CD14-positive monocyte (primary cell): ENCODE data around the gene CDKAL1. TPM values are rescaled to one million over a fixed set of nuclear protein-coding genes. Genes with fewer than 3 reads are reported as not detected.

ENCODE experiments used
- DNase-seq, 3 donors: peaks; one replicate each; pipeline ENCODE4 v3.0.0-alpha.2; 2011 to 2022
- H2AFZ ChIP-seq: 2 replicates; pipeline ENCODE4 v1.6.0; 2012; ENCODE audit warnings: mild to moderate bottlenecking, low read depth, low read length, inconsistent platforms; ENCODE audit not compliant: insufficient read depth, poor library complexity, severe bottlenecking
- H3K27ac ChIP-seq, 2 donors: 1 replicate in 1 of 2; 2 replicates in 1 of 2; pipeline ENCODE4 v1.5.1; 2012 to 2013; ENCODE audit warnings: low read length in 2 of 2, control low read depth in 1 of 2, inconsistent platforms in 1 of 2, low read depth in 1 of 2, mild to moderate bottlenecking in 1 of 2
- H3K27me3 ChIP-seq, 2 donors: one replicate each; pipeline versions ENCODE4 v1.6.0 to v1.6.1; 2011 to 2013; ENCODE audit warnings: low read length in 2 of 2; ENCODE audit not compliant: control insufficient read depth in 2 of 2, insufficient read depth in 2 of 2
- H3K36me3 ChIP-seq, 2 donors: replicated peaks in 1 of 2; 1 replicate in 1 of 2; 2 replicates in 1 of 2; pipeline versions ENCODE4 v1.5.1 to v1.6.1; 2012 to 2013; ENCODE audit warnings: low read length in 2 of 2, control low read depth in 1 of 2, inconsistent platforms in 1 of 2, mild to moderate bottlenecking in 1 of 2; ENCODE audit not compliant: insufficient read depth in 2 of 2, control insufficient read depth in 1 of 2
- H3K4me1 ChIP-seq, 2 donors: 1 replicate in 1 of 2; 2 replicates in 1 of 2; pipeline versions ENCODE4 v1.5.1 to v1.6.1; 2012 to 2013; ENCODE audit warnings: low read length in 2 of 2, control low read depth in 1 of 2, inconsistent platforms in 1 of 2, mild to moderate bottlenecking in 1 of 2, moderate library complexity in 1 of 2; ENCODE audit not compliant: insufficient read depth in 2 of 2, control insufficient read depth in 1 of 2
- H3K4me2 ChIP-seq: replicated peaks from 2 replicates; pipeline ENCODE3; 2012; ENCODE audit warnings: low read length, moderate library complexity, mild to moderate bottlenecking; ENCODE audit not compliant: poor library complexity, severe bottlenecking; ENCODE audit errors: extremely low read depth
- H3K4me3 ChIP-seq, 3 experiments: fragments of 200-600 bp in 1 of 3; sonication (generic) in 1 of 3; replicated peaks in 1 of 3; 1 replicate in 2 of 3; 2 replicates in 1 of 3; pipeline ENCODE4 v1.5.1; 2011 to 2013; ENCODE audit warnings: low read length in 3 of 3, mild to moderate bottlenecking in 3 of 3, control low read depth in 2 of 3, low read depth in 2 of 3, inconsistent platforms in 1 of 3, moderate library complexity in 1 of 3
- H3K79me2 ChIP-seq: 2 replicates; pipeline ENCODE4 v1.6.0; 2012; ENCODE audit warnings: mild to moderate bottlenecking, control low read depth, inconsistent platforms, low read length, moderate library complexity; ENCODE audit not compliant: insufficient read depth
- H3K9ac ChIP-seq: 2 replicates; pipeline ENCODE4 v1.6.0; 2017; ENCODE audit warnings: low read length, mild to moderate bottlenecking; ENCODE audit not compliant: insufficient read depth, poor library complexity, severe bottlenecking
- H3K9me3 ChIP-seq, 2 donors: replicated peaks in 1 of 2; 1 replicate in 1 of 2; 2 replicates in 1 of 2; pipeline versions ENCODE4 v1.5.1 to v1.6.1; 2012 to 2013; ENCODE audit warnings: low read length in 2 of 2, control low read depth in 1 of 2; ENCODE audit not compliant: control insufficient read depth in 1 of 2, insufficient read depth in 1 of 2
- H4K20me1 ChIP-seq: 2 replicates; pipeline ENCODE4 v1.6.0; 2012; ENCODE audit warnings: mild to moderate bottlenecking, low read length, control low read depth, moderate library complexity; ENCODE audit not compliant: insufficient read depth
- H3K27ac Mint-ChIP-seq, 7 donors: one replicate each; pipeline ENCODE4 v1.8.0; 2020; ENCODE audit warnings: mild to moderate bottlenecking in 7 of 7, mixed read lengths in 7 of 7, moderate library complexity in 6 of 7, inconsistent platforms in 2 of 7
- H3K27me3 Mint-ChIP-seq, 3 donors: one replicate each; pipeline ENCODE4 v1.8.0; 2021 to 2022; ENCODE audit warnings: low read depth in 3 of 3, mild to moderate bottlenecking in 3 of 3, mixed read lengths in 3 of 3, moderate library complexity in 3 of 3, inconsistent platforms in 1 of 3
- H3K36me3 Mint-ChIP-seq, 2 donors: one replicate each; pipeline ENCODE4 v1.8.0; 2020; ENCODE audit warnings: mixed read lengths in 2 of 2, inconsistent platforms in 1 of 2, mild to moderate bottlenecking in 1 of 2
- H3K4me1 Mint-ChIP-seq: one replicate; pipeline ENCODE4 v1.8.0; 2020; ENCODE audit warnings: mild to moderate bottlenecking, mixed read lengths
- H3K4me3 Mint-ChIP-seq, 2 donors: one replicate each; pipeline ENCODE4 v1.8.0; 2020; ENCODE audit warnings: mild to moderate bottlenecking in 2 of 2, mixed read lengths in 2 of 2, moderate library complexity in 1 of 2
- H3K9me3 Mint-ChIP-seq, 7 donors: one replicate each; pipeline ENCODE4 v1.8.0; 2020 to 2022; ENCODE audit warnings: mixed read lengths in 7 of 7, mild to moderate bottlenecking in 6 of 7, moderate library complexity in 6 of 7, inconsistent platforms in 2 of 7
- CTCF ChIP-seq: fragments of 200-600 bp; IDR thresholded peaks from one replicate; pipeline ENCODE4 v1.8.0; 2022; ENCODE audit warnings: antibody characterized with exemption, mild to moderate bottlenecking
- WGBS: methylation state at CpG from one replicate; pipeline ENCODE4 v1.1.5; 2013; ENCODE audit warnings: missing lambda C conversion rate; ENCODE audit not compliant: insufficient coverage; 5-methylcytosine and 5-hydroxymethylcytosine counted together
- intact Hi-C, 2 donors: fragments of 100-400 bp; cut with micrococcal nuclease; formaldehyde crosslinking; loops; one replicate each; pipeline versions ENCODE4 v1.15.0 to v1.15.1; 2023
- polyA plus RNA-seq, 3 donors: library from polyadenylated mRNA; depleted of rRNA in 1 of 3; unstranded in 2 of 3; stranded (reverse) in 1 of 3; fragments of 300-500 nt in 2 of 3; fragments of >200 nt in 1 of 3; fragmentation: Illumina TruSeq in 2 of 3; gene quantifications; 1 replicate in 2 of 3; 2 replicates in 1 of 3; pipeline ENCODE4 v1.2.3, GENCODE V29; 2012 to 2021

CDKAL1 gene
- polyA plus RNA-seq, 3 donors: 3.2 to 12.4 (median 8.3) TPM

GRCh38 chr6:20706939-20707485, 172.8 kb downstream of the CDKAL1 start:
- no CpG with 5 or more reads among the region's 2 CpGs for WGBS
- Histone ChIP-seq H3K36me3 (no peaks in the 10 kb centered on the region), H3K4me2 (no peak overlapping the region), H2AFZ (no peak overlapping the region), H3K27ac (no peak overlapping the region), H3K9me3 (no peaks in the 10 kb centered on the region), H3K4me1 (no peaks in the 10 kb centered on the region), H4K20me1 (no peaks in the 10 kb centered on the region), H3K4me3 (no peak overlapping the region), H3K9ac (no peak overlapping the region), H3K27me3 (no peaks in the 10 kb centered on the region), H3K79me2 (no peaks in the 10 kb centered on the region)
- no peaks in the 10 kb centered on the region for H3K36me3 Mint-ChIP-seq
- no peaks in the 10 kb centered on the region for H3K27me3 Mint-ChIP-seq
- H3K4me1 Mint-ChIP-seq: peaks cover 7% of the 10 kb centered on the region
- TF ChIP-seq CTCF: no peak
- intact Hi-C loops: no loop called here
- H3K9me3 Mint-ChIP-seq: peaks cover 0 to 3% (median 0%) of the 10 kb centered on the region in 7 donors
- no peak overlapping the region for H3K27ac Mint-ChIP-seq
- DNase-seq: no peak
- no peak overlapping the region for H3K4me3 Mint-ChIP-seq

- Mint-ChIP-seq H3K9me3 (no peaks in the 10 kb centered on the region), H3K4me3 (no peak overlapping the region), H3K36me3 (no peaks in the 10 kb centered on the region), H3K4me1 (peaks cover 4% of the 10 kb centered on the region), H3K27ac (no peak overlapping the region), H3K27me3 (no peaks in the 10 kb centered on the region)
- no peak for TF ChIP-seq CTCF
- Histone ChIP-seq H2AFZ (no peak overlapping the region), H3K36me3 (no peaks in the 10 kb centered on the region), H3K79me2 (no peaks in the 10 kb centered on the region), H4K20me1 (no peaks in the 10 kb centered on the region), H3K4me2 (no peak overlapping the region), H3K27ac (no peak overlapping the region), H3K9ac (no peak overlapping the region), H3K9me3 (no peaks in the 10 kb centered on the region), H3K4me1 (no peaks in the 10 kb centered on the region), H3K4me3 (no peak overlapping the region), H3K27me3 (no peaks in the 10 kb centered on the region)
- intact Hi-C loops: no loop called here
- DNase-seq: no peak
- no CpG with 5 or more reads among the region's 2 CpGs for WGBS
These were observed 173.6 kb downstream of the CDKAL1 start for GRCh38 chr6:20707870-20708269.
